Activated CD4-positive, alpha-beta T cell treated with anti-CD3 and anti-CD28 coated beads for 4 hours (primary cell): ENCODE results near the gene WFIKKN2.

Experiments used
- DNase-seq, 2 donors: peaks; one replicate each; pipeline ENCODE4 v3.0.0-alpha.2; 2020

The WFIKKN2 gene

DNA sequence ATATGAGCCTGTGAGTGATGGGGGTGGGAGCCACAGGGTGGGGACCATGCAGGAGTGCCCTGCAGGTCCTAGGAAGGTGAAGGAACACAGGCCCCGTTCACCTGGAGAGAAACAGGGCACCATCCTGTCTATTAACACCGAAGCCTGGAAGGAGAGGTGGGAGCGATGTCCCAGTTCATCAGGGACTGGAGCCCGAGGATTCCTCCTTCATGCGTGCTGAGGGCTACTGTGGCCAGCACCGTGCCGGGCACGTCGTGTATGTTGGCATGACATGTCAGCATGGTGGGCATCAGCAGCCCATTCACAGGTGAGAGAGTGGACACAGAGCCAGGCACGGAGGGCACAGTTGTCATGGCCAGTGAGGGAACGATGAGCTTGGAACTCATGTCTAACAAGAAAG lies 1.4 kb downstream of the WFIKKN2 start:
- no peak for DNase-seq

DNA sequence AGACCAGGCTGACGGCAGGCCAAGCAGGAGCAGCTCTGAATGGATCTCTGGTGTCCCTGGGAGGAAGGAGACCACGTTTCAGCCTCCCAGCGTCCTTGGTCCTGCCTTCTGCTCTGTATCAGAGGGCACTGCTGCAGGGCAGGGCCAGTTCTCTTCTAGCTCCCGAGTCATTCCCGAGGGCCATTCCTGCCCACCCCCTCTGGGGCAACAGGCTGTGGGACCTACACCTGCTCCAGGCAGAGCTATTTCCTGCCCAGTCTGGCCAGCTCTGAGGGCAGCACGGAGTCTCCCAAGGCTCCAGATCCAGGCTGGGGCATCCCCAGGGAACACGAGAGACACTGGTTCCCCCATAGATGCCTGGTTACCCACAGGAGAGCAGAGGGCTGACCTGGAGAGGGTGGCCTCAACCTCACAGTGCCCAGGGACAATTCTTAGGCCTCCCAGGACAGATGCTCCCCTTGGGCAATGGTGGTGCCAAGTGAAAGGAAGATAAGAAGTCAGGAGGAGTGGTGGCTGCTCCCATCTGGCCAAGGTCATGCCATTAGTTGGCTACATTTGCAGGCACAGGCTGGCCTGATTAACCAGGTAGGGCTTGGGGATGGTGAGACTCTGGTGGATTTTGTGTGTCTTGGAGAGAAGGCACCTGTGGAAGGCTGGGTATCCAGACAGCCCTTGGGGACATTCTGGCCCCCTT lies 2.0 kb downstream of the WFIKKN2 start:
- DNase-seq = no peak

DNA sequence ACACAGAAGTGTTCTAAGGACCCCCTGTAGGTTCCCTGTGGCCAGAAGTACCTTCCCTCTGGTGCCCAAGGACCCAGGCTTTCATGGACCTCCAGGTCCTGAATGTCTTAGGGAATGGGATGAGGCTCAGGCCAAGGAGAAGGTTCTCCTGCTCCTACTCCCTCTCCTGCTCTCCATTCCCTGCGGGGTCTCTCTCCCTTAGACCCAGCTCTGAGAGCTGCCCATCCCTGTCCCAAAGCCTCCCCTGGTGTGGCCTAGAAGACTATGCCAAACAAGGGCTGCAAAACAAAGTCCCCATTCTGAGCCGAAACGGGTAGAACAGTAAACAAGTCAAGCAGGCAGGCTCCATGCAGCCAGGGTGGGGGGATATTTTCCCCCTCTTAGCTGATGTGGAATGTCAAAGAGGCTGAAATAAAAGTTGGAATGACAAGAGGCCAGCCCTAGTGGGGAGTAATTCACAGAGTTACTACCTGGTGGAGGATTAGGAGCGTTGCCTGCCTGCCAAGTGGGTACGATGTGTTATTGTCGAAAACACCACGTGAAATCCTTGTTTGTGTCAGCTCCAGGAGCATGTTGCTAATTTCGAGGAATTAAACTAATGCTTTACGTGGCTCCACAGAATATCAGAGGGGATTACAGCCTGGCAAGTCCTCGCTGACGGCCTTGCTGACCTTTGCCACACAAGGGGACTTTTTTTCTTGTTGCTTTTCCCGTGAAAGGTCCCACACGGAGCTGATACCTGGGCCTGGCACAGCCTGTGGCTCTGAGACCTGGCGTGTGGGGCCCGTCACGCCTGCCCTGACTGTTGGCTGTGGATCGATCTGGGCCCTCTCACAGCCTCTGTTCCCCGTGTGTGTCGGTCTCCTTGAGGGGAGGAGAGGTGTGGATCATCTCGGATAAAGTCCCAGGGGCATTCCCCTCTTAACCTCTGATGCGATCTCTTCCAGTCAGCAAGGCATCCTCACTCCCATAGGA lies 2.9 kb downstream of the WFIKKN2 start:
- DNase-seq = no peak

DNA sequence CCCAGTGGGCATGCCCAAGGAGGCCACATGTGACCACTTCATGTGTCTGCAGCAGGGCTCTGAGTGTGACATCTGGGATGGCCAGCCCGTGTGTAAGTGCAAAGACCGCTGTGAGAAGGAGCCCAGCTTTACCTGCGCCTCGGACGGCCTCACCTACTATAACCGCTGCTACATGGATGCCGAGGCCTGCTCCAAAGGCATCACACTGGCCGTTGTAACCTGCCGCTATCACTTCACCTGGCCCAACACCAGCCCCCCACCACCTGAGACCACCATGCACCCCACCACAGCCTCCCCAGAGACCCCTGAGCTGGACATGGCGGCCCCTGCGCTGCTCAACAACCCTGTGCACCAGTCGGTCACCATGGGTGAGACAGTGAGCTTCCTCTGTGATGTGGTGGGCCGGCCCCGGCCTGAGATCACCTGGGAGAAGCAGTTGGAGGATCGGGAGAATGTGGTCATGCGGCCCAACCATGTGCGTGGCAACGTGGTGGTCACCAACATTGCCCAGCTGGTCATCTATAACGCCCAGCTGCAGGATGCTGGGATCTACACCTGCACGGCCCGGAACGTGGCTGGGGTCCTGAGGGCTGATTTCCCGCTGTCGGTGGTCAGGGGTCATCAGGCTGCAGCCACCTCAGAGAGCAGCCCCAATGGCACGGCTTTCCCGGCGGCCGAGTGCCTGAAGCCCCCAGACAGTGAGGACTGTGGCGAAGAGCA lies 4.4 kb downstream of the WFIKKN2 start:
- DNase-seq = no peak

DNA sequence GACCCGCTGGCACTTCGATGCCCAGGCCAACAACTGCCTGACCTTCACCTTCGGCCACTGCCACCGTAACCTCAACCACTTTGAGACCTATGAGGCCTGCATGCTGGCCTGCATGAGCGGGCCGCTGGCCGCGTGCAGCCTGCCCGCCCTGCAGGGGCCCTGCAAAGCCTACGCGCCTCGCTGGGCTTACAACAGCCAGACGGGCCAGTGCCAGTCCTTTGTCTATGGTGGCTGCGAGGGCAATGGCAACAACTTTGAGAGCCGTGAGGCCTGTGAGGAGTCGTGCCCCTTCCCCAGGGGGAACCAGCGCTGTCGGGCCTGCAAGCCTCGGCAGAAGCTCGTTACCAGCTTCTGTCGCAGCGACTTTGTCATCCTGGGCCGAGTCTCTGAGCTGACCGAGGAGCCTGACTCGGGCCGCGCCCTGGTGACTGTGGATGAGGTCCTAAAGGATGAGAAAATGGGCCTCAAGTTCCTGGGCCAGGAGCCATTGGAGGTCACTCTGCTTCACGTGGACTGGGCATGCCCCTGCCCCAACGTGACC lies 5.0 kb downstream of the WFIKKN2 start:
- no peak for DNase-seq

DNA sequence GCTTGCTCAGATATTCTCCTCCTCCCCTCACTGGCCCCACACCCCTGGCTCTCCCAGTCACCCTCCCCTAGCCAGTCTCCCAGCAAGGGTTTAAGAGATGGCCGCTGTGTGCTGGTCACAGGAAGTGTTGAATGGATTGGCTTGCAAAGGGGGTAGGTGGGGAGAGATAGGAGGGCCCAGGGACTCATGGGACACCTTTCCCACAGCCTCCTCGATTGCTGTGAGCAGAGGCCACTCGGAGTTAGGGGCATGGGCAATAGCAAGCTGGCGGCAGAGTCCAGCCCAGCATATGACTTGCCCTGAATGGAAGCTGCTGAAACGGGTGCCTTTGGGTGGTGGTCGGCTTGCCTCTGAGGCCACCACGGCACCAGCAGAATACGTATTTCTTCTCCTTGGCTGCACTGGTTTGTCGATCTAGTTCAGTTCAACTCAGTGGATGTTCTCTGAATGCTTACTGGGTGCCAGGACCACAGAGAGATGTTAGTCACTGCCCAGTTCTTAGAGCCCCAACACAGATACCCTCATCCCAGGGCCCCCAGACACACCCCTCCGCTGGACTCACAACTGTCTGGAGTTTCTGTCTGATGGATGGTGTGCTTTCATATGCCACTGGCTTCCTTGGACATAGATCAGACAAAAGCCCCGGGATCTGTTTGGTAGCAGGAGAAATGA lies 6.0 kb downstream of the WFIKKN2 start:
- no peak for DNase-seq

GRCh38 chr17:50841949-50842354 lies 6.6 kb downstream of the WFIKKN2 start:
- DNase-seq = peak; percentile 29 to 44

- no peak for DNase-seq
Observed at GRCh38 chr17:50842506-50843149, 7.2 kb downstream of the WFIKKN2 start.

DNA sequence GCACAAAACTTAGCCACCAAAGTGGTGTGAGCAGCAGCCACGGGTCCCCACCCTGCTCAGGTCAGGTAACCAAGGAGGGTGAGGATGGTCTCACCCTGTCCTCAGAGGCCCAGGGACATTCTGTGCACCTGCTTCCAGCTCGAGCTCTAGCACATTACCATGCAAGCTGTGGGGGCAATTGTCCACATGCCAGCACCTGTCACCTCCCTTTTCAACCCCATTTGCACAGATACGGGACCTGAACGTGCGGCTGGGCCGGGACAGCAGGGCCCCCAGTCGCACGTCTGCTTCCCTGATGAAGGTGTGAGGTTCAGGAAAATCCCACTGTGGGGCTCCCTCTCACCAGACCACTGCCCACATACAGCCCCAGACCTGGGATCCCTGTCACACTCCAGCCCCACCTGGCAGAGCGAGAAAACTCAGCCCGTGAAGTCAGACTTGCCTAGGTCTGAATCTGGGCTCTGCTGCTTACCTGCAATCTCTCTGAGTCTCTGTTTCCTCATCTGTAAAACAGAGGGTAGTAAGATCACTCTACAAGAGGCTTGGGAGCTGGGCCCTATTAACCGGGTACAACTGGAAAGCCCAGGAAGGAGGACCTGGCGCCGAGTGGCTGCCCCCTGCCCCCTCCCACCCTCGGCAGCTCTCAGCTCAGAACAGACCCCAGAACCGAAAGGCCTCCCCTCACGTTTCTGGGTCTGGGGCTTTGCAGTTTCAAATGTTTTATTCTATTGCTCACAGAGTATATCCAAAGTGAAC lies 7.9 kb downstream of the WFIKKN2 start:
- no peak for DNase-seq

- DNase-seq = no peak
Observed at GRCh38 chr17:50844117-50844700, 8.8 kb downstream of the WFIKKN2 start.

- DNase-seq = no peak
Observed at GRCh38 chr17:50845240-50846147, 10.1 kb downstream of the WFIKKN2 start.

DNA sequence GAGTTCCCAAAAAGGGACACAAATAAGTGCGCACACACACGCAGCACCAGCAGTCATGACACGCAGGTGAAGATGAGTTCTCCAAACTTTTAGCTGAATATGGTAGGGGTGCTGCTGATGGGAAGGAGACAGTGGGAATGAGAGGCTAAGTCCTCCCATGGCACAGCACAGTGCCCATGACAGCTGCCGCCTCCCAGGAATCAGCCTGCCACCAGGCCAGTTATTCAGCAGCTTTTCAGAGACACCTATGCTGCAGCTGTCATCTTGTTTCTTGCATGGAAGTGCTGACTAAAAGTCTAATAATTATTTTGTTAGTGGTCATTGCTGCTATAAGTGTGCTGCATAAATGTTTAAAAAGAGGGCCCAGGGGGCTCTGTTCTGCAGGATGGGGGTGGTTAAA lies 12.2 kb downstream of the WFIKKN2 start:
- DNase-seq = no peak

DNA sequence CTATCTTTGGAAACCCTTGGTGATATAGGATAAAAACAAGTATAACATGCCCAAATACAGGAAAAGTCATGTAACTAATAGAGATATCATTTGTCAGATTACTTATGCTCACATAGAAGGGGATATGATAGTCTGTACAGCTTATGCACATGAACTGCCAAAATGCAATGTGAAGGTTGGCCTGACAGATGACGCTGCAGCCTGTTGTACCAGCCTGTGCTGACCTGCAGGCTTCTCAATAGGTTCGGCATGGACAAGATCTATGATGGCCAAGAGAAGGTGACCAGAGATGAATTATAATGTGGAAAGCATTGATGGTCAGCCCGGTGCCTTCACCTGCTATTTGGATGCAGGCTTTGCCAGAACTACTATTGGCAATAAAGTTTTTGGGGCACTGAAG lies 12.7 kb downstream of the WFIKKN2 start:
- DNase-seq = no peak

DNA sequence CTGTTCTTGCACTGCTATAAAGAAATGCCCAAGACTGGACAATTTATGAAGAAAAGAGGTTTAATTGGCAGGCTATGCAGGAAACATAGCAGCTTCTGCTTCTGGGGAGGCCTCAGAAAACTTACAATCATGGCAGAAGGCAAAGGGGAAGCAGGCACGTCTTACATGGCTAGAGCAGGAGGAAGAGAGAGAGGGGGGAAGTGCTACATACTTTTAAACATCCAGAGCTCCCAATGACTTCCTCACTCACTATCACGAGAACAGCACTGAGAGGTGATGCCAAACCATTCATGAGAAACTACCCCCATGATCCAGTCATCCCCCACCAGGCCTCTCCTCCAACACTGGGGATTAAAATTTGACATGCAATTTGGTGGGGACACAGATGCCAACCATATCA lies 13.3 kb downstream of the WFIKKN2 start:
- no peak for DNase-seq

DNA sequence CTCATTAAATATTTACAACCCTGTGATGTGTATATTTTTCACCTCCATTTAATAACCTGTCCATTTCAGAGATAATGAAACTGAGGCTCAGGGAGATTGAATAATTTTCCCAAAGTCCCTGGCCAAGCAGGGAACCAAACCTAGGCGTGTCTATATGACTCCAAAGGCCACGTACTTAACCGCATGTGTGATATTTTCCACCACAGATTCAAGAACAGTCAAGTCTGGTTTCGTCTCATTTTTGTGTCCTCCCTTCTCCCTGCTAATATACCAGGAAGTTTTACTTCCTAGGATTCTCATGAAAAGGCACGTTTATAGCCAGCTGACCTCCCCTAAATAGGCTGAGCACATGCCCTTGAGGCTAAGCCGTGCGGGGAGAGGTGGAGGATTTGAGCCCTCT lies 15.3 kb downstream of the WFIKKN2 start:
- DNase-seq = no peak

DNA sequence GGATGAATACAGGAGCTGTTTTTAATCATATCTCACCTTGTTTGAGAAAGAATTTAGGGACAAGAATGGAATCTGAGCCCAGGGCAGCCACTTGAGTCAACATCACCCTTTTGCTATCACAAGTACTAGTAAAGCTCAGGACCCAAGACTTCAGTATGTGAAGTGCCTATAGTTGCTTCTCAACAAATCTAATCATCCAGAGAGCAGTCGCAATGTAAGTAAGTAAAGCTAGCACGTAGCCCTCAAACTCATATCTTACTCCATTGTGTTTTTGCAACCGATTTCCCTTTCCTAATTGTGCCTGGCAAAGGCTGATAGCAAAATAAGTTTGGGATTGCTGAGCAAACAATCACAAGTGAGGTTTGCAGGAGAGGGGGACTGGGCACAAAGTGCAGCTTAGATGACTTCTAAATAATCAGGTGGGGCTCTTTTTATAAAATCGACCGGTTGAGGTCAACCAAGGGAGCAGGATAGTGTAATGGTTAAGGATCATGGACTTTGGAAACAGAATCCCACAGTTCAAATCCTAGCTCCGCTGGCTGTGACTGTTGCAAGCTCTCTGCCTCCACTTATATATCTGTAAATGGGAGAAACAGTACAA lies 17.7 kb downstream of the WFIKKN2 start:
- DNase-seq = no peak

DNA sequence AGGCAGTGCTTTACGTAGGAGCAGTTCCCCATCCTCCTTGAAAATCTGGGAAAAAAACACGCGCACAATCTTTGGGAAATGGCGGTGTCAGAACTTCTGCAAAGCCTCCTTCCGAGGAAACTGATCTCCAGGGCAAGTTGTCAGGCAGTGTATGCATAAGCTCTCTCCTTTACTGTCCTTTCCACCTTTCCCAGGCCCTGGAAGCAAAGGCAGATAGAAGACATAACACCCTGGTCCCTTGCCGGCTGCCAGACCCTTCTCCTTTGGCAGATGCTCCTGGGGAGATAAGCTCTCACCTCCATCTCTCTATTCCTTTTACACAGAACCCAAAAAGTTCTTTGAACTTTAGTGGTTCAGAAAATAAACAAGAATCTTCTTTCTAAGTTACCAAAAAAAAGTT lies 18.4 kb downstream of the WFIKKN2 start:
- no peak for DNase-seq

GRCh38 chr17:50855708-50856330 lies 20.4 kb downstream of the WFIKKN2 start:
- no peak for DNase-seq

DNA sequence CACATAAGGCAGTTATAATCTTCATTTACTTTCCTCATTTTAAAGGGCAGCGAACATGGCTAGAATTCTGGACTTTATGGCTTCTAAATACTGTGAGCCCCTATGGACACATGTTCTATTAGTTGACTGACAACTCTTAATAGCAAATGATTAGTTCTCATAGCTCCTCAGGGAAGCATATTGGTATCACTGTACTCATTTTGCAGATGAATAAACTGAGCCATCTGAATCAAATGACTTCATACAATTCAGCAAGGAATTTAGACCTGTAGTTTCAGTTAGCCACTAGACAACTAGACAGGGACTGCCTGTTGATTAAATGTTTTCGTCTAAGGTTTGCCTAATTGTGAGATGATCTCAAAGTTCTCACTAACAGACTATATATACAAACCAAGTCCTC lies 21.0 kb downstream of the WFIKKN2 start:
- DNase-seq = no peak
